Activated naive CD4-positive, alpha-beta T cell treated with Interleukin-2 at 50 U/mL for 16 hours (primary cell): Measurements from ENCODE around the gene PEX5L.

ENCODE experiments used
- DNase-seq: peaks from one replicate; pipeline ENCODE4 v3.0.0-alpha.2; 2020

Gene PEX5L

DNA sequence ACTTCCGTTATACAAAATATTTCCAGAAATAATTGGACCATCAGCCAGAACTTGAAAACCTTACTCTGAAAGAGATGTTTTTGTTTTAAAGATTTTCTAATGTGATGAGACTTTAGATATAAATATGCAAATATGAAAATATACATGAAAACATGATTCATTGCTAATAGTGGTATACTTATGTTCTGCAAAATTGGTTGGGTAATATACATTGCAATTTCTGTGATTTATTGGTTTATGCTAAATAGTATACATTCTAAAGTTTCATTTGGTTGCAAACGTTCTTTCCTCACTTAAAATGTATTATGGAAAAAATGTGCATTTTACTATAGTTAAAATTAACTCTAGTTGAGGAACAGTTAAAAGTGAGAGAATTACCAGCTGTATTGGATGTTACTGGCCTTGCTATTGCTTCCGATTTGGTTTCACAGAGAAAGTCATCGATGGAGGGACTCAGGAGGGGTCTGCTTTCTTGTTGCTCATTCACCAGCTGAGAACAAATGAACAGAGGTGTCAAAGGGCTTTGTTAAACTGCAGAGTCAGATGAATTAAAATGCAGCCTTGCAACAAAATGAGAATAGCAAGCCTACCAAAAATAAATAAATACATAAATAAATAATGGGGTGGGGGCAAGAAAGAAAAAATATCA, 149.3 kb downstream of the PEX5L start:
- DNase-seq, result no peak

- DNase-seq, result no peak
These were observed 150.8 kb downstream of the PEX5L start for GRCh38 chr3:179885950-179886349.

- no peak for DNase-seq
These were observed 152.6 kb downstream of the PEX5L start for GRCh38 chr3:179884136-179884535.

DNA sequence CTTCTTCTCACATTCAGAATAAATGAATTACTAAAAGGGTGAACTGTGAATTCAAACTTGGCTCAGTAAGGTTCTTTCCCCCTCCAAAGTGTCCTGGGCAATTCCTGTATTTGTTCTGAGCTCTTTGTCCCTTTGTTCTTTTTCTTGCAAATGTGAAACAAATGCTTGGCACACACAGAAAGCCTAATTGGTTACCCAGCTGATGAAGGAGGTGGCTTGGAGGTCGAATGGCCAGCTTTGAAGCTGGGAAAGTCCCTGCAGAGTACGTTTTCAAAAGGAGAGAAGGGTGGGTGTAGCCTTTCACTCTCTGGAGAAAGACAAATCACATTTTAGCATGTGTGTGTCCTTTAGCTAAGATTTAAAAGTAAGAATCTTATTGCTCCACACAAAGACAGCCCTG, 154.4 kb downstream of the PEX5L start:
- DNase-seq, result no peak

- no peak for DNase-seq
These were observed 154.9 kb downstream of the PEX5L start for GRCh38 chr3:179881791-179882190.

DNA sequence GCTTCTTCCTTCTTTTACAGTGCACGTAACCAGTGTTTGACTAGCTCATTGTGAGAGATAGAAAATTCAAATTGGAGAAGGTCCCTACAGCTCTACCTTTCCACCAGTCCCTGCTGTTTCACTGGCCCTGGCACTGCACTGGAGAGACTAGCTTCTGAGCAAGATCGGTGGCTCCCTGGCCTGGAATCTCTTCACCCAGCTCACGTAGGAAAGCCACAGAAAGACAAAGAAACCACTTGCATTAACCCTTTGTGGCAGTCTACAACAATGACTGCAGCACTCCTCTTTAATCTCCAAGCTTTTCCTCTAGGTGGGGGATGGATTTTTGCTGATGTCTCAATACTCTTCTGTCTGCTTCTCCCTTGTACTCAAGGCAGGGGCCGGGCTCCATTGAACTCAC, 155.9 kb downstream of the PEX5L start:
- DNase-seq, result no peak

DNA sequence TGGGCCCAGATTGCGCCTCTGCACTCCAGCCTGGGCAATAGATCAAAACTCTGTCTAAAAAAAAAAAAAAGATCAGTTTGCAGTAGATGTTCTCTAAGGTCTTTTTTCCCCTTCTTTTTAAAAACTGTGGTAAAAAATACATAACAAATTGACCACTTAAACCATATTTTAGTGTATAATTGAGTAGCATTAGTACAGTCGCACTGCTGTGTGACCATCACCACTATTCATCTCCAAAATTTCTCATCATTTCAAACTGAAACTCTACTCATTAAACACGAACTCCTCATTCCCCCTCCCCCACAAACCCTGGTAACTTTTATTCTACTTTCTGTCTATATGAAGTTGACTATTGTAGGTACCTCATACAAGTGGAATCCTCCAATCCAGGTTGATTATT, 160.3 kb downstream of the PEX5L start:
- no peak for DNase-seq

DNA sequence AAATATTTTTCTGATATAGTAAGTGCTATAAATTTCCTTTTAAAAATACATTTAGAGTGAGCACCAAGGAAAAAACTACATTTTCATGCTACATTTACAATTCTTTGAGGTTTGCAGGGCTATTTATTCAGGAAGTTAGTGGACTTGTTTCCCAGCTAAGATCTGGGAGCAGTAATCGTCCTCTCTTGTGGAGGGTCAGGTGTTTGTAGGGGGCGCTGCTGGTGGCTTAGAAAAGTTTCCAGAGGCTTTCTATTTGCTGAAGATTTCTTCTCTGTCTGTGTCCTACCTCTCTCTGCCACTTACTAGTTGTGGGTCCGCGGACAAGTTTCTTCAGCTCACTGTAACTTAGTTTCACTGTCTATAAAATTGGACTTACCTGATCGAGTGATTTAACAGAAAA, 163.9 kb downstream of the PEX5L start:
- DNase-seq, result no peak

DNA sequence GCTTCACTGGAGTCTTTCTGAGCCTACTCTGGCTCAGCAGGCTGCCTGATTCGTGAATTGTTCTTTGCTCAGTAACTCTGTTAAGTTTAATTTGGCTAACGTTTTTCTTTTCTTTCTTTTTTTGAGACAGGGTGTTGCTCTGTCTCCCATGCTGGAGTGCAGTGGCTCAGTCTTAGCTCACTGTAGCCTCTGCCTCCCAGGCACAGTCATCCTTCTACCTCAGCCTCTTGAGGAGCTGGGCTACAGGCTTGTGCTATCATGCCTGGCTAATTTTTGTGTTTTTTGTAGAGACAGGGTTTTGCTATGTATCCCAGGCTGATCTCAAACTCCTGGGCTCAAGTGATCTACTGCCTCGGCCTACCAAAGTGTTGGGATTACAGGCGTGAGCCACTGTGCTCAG, 165.0 kb downstream of the PEX5L start:
- no peak for DNase-seq

DNA sequence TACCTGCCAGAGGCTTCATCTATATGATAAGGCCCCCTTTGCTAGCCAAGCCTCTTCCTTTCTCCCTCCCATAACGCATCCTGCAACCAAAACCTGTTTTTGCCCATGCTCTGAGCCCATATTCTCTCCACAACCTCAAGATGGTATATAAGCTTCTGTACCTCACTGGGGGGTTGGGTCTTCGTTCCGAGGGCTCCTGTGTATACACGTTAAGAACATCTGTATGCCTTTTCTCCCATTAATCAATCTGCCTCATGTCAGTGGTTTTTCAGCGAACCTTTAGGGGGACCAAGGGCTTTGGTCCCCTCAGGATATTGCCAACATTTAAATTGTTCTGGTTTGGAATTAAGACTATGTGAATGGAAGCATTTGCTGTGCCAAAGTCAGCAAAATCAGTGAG, 168.0 kb downstream of the PEX5L start:
- no peak for DNase-seq

DNA sequence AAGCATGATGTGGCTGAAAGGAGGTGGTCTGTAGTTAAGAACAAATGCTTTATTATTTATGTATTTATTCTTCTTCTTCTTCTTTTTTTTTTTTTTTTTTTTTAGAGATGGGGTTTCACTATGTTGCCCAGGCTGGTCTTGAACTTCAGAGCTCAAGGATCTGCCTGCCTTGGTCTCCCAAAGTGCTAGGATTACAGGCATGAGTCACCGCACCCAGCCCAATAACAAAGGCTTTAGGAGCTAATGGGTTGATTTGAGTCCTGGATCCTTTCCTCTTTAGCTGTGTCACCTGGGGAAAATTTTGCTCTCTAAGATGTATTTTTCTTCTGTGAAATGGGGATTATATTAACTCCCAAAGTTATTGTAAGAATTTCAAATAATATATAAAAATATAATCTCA, 168.8 kb downstream of the PEX5L start:
- DNase-seq, result no peak

- DNase-seq, result no peak
These were observed 170.8 kb downstream of the PEX5L start for GRCh38 chr3:179865861-179866505.

DNA sequence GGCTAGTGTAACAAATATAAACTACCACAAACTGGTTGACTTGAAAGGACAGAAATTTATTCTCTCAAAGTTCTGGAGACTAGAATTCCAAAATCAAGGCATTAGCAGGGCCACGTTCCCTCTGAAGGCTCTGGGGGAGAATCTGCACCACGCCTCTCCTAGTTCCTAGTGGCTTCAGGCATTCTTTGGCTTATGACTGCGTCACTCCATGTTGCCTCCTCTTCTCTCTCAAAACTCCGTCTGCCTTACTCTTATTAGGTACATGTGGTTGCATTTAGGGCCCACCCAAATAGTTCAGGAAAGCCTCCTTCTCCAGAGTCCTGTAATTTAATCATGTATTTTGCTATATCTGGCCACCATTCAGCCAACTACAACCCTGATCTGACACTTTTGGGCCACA, 174.8 kb downstream of the PEX5L start:
- no peak for DNase-seq

DNA sequence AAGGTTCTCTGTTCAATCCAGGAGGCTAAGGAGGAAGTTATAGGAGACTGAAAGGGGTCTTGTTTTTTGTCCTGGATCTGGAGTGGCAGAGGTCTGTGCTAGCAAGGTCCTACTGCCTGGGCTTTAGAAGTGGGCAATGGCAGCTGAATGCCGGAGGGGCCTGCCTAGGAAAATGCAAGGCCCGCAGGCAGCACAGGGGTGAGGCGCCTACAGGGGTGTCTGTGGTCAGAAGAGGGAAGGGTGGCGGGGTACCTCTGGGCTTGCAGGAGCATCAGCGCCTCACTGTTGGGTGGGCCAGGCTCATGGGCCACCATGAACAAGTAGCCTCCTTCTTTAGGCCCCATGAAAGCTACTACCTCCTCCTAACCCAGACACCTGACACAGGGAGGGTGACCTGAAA, 175.4 kb downstream of the PEX5L start:
- no peak for DNase-seq

- no peak for DNase-seq
These were observed 176.2 kb downstream of the PEX5L start for GRCh38 chr3:179860275-179861107.

GRCh38 chr3:179853176-179853575, 183.6 kb downstream of the PEX5L start:
- DNase-seq, result no peak

DNA sequence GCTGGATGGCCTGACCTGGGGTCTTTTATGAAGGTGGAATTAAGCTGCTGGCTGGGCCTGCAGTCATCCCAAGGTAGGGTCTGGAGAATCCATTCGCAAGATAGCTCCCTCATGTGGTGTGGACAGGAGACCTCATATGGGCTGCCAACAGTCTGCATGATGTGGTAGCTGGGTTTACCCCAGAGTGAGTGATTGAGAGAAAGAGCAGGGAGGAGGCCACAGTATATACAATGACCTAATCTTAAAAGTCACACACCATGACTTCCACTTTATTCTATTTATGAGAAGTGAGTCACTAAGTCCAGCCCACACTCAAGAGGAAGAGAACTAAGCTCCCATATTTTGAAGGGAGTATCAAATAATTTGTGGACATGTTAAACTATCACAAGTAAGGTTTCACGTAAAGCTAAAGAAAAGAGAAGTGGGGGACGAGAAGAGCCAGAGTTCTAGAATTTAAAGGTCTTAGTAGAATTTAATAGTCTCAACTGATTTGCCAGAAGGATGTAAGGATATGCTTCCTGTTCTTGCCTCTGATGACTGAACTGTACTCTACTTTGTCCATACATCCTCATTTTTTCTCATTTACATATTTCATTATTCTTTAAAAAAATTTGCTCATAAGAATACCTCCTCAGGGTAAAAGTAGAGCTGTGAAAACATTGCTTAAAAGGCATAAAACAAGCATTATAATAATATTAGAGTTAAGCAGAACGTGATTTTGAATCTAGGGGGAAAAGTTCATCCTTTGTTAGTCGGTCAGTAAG, 184.4 kb downstream of the PEX5L start:
- no peak for DNase-seq

- no peak for DNase-seq
These were observed 188.0 kb downstream of the PEX5L start for GRCh38 chr3:179848711-179849110.

DNA sequence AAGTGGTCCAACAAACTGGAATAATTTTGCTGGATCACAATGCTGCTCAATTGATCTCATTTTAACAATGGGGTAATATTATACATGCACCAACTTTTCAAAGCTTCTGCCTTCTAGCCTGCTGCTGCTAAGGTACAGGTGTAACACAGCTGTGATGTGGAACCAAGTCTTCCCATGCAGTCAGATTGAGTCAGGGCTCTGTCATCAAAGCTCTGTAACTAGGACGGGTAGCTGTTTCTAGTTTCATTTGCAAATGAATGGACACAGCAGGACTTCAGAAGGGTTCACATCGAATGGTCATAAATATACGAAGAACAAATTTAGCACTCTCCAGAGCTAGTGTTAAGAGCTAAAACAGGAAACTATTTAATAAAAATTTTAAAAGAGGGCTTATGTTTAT, 194.7 kb downstream of the PEX5L start:
- no peak for DNase-seq

DNA sequence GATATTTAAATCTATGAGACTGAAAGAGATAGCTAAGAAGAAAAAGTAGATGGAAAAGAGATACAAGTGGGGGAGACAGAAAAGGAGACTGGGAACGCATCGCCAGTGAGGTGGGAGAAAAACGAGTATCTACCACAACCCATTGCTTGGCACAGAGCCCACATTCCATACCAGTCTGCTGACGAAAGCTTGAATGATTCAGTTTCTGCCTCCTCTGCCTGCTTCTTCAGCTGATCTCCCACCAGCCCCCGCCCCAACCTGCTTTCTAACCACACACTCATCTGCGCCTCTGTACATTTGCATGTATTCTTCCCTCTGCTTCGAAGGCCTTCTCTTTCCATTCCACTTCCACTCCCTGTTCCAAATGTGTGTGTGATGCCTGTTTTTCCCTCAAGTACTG, 195.8 kb downstream of the PEX5L start:
- DNase-seq, result no peak

- no peak for DNase-seq
These were observed 199.4 kb downstream of the PEX5L start for GRCh38 chr3:179837374-179837773.

DNA sequence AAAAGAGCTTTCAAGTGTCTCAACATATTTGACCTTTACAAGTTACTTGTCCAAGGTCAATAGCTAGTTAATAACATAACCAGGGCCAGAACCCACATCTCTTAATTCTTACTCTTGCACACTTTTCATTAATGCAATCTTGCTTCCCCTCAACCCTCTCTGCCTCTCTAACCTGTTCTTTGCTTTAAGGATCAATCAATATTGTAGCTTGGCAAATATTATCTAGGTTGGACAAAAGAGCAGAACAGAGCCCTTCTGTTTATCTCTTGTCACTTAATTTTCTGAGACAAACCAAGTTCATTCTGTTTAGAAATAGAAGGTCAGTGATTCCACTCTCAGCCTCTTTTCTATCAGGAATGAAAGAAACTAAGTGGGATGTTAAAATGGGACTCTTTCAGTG, 203.4 kb downstream of the PEX5L start:
- no peak for DNase-seq

DNA sequence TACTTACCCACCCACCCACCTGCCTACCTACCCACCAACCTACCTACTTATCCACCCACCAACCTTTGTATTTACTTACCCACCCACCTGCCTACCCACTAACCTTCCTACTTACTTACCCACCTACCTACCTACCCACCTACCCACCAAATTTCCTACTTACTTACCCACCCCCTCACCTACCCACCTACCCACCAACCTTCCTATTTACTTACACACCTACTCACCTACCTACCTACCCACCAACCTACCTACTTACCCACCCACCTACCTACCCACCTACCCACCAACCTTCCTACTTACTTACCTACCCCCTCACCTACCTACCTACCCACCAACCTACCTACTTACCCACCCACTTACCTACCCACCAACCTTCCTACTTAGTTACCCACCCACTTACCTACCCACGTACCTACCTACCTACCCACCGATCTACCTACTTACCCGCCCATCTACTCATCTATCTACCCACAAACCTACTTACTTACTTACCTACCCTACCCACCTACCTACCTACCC, 204.3 kb downstream of the PEX5L start:
- no peak for DNase-seq
